Activated naive CD8-positive, alpha-beta T cell treated with anti-CD3 and anti-CD28 coated beads, Interleukin-2, amount 10 ng/mL, durations not matched to agents 7 days and 5 days (primary cell): Measurements from ENCODE around the gene AHSP. TPM values are rescaled to one million over a fixed set of nuclear protein-coding genes. Genes with fewer than 3 reads are reported as not detected.
A peak's percentile ranks its signal among the peaks of the same experiment; 100 is the strongest.
"Not testable (repeated sequence)": the region's sequence is repeated elsewhere in the genome, so short reads cannot be mapped to it uniquely, and the experiment has no call there.

Source experiments
- ATAC-seq: fragments of 150-1000 bp; cut with Tn5 transposase; one replicate; pipeline ENCODE4 v1.10.0; 2021; ENCODE audit warnings: low read depth, moderate library complexity
- POLR2A ChIA-PET: fragments of 350-600 bp; sonication (Branson Sonifier 250); formaldehyde crosslinking; loops from one replicate; lab custom pipeline; 2021; ENCODE audit warnings: antibody characterized with exemption; lab: Charles Lee
- DNase-seq: peaks from one replicate; pipeline ENCODE4 v3.0.0; 2021
- H3K27ac Mint-ChIP-seq: one replicate; pipeline ENCODE4 v1.8.0; 2022; ENCODE audit warnings: mild to moderate bottlenecking, mixed read lengths
- H3K27me3 Mint-ChIP-seq: one replicate; pipeline ENCODE4 v1.8.0; 2022; ENCODE audit warnings: mild to moderate bottlenecking, moderate library complexity, mixed read lengths
- H3K36me3 Mint-ChIP-seq: one replicate; pipeline ENCODE4 v1.8.0; 2021; ENCODE audit warnings: mild to moderate bottlenecking, mixed read lengths
- H3K4me1 Mint-ChIP-seq: one replicate; pipeline ENCODE4 v1.8.0; 2021; ENCODE audit warnings: mixed read lengths
- H3K4me3 Mint-ChIP-seq: one replicate; pipeline ENCODE4 v1.8.0; 2022; ENCODE audit warnings: mild to moderate bottlenecking, moderate library complexity, mixed read lengths
- H3K9me3 Mint-ChIP-seq: one replicate; pipeline ENCODE4 v1.8.0; 2021; ENCODE audit warnings: mixed read lengths
- total RNA-seq, 2 experiments: library from RNA; stranded (reverse); gene quantifications; one replicate each; pipeline ENCODE4 v1.2.3, GENCODE V29; 2021

AHSP gene
- total RNA-seq, 2 experiments from 2014 or later, result not detected

- Mint-ChIP-seq H3K4me1 (peaks cover 5% of the 10 kb centered on the region), H3K27ac (no peak overlapping the region), H3K9me3 (no peaks in the 10 kb centered on the region), H3K36me3 (no peaks in the 10 kb centered on the region), H3K4me3 (peak overlapping the region; percentile 28), H3K27me3 (peaks cover 27% of the 10 kb centered on the region)
- POLR2A ChIA-PET, result no interaction called here
- ATAC-seq (no peak), DNase-seq (no peak)
Measured at GRCh38 chr16:31528523-31529107, 915 bp downstream of the AHSP start.

- H3K27me3 Mint-ChIP-seq, result peaks cover 29% of the 10 kb centered on the region
- H3K36me3 Mint-ChIP-seq, result no peaks in the 10 kb centered on the region
- no peaks in the 10 kb centered on the region for H3K9me3 Mint-ChIP-seq
- ATAC-seq (no peak), DNase-seq (no peak)
- peak overlapping the region; percentile 28 for H3K4me3 Mint-ChIP-seq
- H3K4me1 Mint-ChIP-seq, result peaks cover 5% of the 10 kb centered on the region
- POLR2A ChIA-PET, result no interaction called here
- no peak overlapping the region for H3K27ac Mint-ChIP-seq
Measured at GRCh38 chr16:31529108-31529936, 1.6 kb downstream of the AHSP start.

- DNase-seq (no peak), ATAC-seq (no peak)
- POLR2A ChIA-PET, result no interaction called here
- Mint-ChIP-seq H3K4me1 (peaks cover 5% of the 10 kb centered on the region), H3K36me3 (no peaks in the 10 kb centered on the region), H3K27ac (no peak overlapping the region), H3K4me3 (no peak overlapping the region), H3K9me3 (no peaks in the 10 kb centered on the region), H3K27me3 (peaks cover 33% of the 10 kb centered on the region)
Measured at GRCh38 chr16:31529937-31530312, 2.2 kb downstream of the AHSP start.

- ATAC-seq, result no peak
- H3K36me3 Mint-ChIP-seq, result no peaks in the 10 kb centered on the region
- H3K4me3 Mint-ChIP-seq, result no peak overlapping the region
- H3K4me1 Mint-ChIP-seq, result peaks cover 5% of the 10 kb centered on the region
- H3K27me3 Mint-ChIP-seq, result peaks cover 38% of the 10 kb centered on the region
- H3K27ac Mint-ChIP-seq, result no peak overlapping the region
- DNase-seq, result no peak
- no peaks in the 10 kb centered on the region for H3K9me3 Mint-ChIP-seq
- POLR2A ChIA-PET, result no interaction called here
Measured at GRCh38 chr16:31530405-31530804, 2.7 kb downstream of the AHSP start.

GRCh38 chr16:31531096-31531495 is 3.4 kb downstream of the AHSP start:
- ATAC-seq (no peak), DNase-seq (no peak)
- POLR2A ChIA-PET, result no interaction called here
- H3K4me3 Mint-ChIP-seq, result no peak overlapping the region
- H3K36me3 Mint-ChIP-seq, result no peaks in the 10 kb centered on the region
- no peak overlapping the region for H3K27ac Mint-ChIP-seq
- H3K4me1 Mint-ChIP-seq, result peaks cover 6% of the 10 kb centered on the region
- H3K27me3 Mint-ChIP-seq, result peaks cover 43% of the 10 kb centered on the region
- H3K9me3 Mint-ChIP-seq, result no peaks in the 10 kb centered on the region

- no peaks in the 10 kb centered on the region for H3K9me3 Mint-ChIP-seq
- ATAC-seq (no peak), DNase-seq (no peak)
- H3K36me3 Mint-ChIP-seq, result no peaks in the 10 kb centered on the region
- H3K27ac Mint-ChIP-seq, result no peak overlapping the region
- H3K4me3 Mint-ChIP-seq, result no peak overlapping the region
- peaks cover 6% of the 10 kb centered on the region for H3K4me1 Mint-ChIP-seq
- peaks cover 45% of the 10 kb centered on the region for H3K27me3 Mint-ChIP-seq
- POLR2A ChIA-PET, result no interaction called here
Measured at GRCh38 chr16:31532120-31532519, 4.4 kb downstream of the AHSP start.

- POLR2A ChIA-PET, result no interaction called here
- H3K27me3 Mint-ChIP-seq, result peaks cover 46% of the 10 kb centered on the region
Measured at GRCh38 chr16:31532896-31533295, 5.2 kb downstream of the AHSP start.

GRCh38 chr16:31535737-31536136 is 8.0 kb downstream of the AHSP start:
- POLR2A ChIA-PET, result no interaction called here

More at GRCh38 chr16:31532896-31533295, 5.2 kb downstream of the AHSP start:
- no peaks in the 10 kb centered on the region for H3K36me3 Mint-ChIP-seq
- no peaks in the 10 kb centered on the region for H3K9me3 Mint-ChIP-seq
- DNase-seq (no peak), ATAC-seq (no peak)
- H3K4me3 Mint-ChIP-seq, result no peak overlapping the region
- peaks cover 4% of the 10 kb centered on the region for H3K4me1 Mint-ChIP-seq
- no peak overlapping the region for H3K27ac Mint-ChIP-seq

GRCh38 chr16:31536804-31537361 is 9.2 kb downstream of the AHSP start:
- Mint-ChIP-seq H3K4me1 (peaks cover 1% of the 10 kb centered on the region), H3K9me3 (peaks cover 12% of the 10 kb centered on the region), H3K4me3 (no peak overlapping the region), H3K27ac (no peak overlapping the region), H3K27me3 (peaks cover 37% of the 10 kb centered on the region), H3K36me3 (peaks cover 2% of the 10 kb centered on the region)
- ATAC-seq (no peak), DNase-seq (no peak)
- POLR2A ChIA-PET, result no interaction called here

More at GRCh38 chr16:31535737-31536136, 8.0 kb downstream of the AHSP start:
- Mint-ChIP-seq H3K9me3 (peaks cover 12% of the 10 kb centered on the region), H3K36me3 (peaks cover 2% of the 10 kb centered on the region), H3K4me1 (peaks cover 1% of the 10 kb centered on the region), H3K27ac (no peak overlapping the region), H3K27me3 (peaks cover 37% of the 10 kb centered on the region), H3K4me3 (no peak overlapping the region)
- DNase-seq, result no peak
- ATAC-seq, result no peak

GRCh38 chr16:31537362-31538242 is 9.9 kb downstream of the AHSP start:
- H3K4me3 Mint-ChIP-seq, result no peak overlapping the region
- ATAC-seq, result no peak
- peaks cover 37% of the 10 kb centered on the region for H3K27me3 Mint-ChIP-seq

GRCh38 chr16:31538243-31538598 is 10.5 kb downstream of the AHSP start:
- Mint-ChIP-seq H3K9me3 (peaks cover 15% of the 10 kb centered on the region), H3K27me3 (peaks cover 37% of the 10 kb centered on the region)
- DNase-seq, H3K4me1 Mint-ChIP-seq, H3K4me3 Mint-ChIP-seq, H3K36me3 Mint-ChIP-seq, H3K27ac Mint-ChIP-seq, POLR2A ChIA-PET, ATAC-seq: not testable (repeated sequence)

More at GRCh38 chr16:31537362-31538242, 9.9 kb downstream of the AHSP start:
- POLR2A ChIA-PET, result no interaction called here
- Mint-ChIP-seq H3K27ac (no peak overlapping the region), H3K36me3 (peaks cover 2% of the 10 kb centered on the region), H3K4me1 (peaks cover 1% of the 10 kb centered on the region), H3K9me3 (peaks cover 15% of the 10 kb centered on the region)
- DNase-seq, result no peak

- POLR2A ChIA-PET, DNase-seq: not testable (repeated sequence)
- peaks cover 32% of the 10 kb centered on the region for H3K27me3 Mint-ChIP-seq
Measured at GRCh38 chr16:31539762-31540161, 12.1 kb downstream of the AHSP start.

GRCh38 chr16:31542763-31543162 is 15.1 kb downstream of the AHSP start:
- no peaks in the 10 kb centered on the region for H3K4me1 Mint-ChIP-seq
- H3K27me3 Mint-ChIP-seq, result peaks cover 17% of the 10 kb centered on the region
- H3K36me3 Mint-ChIP-seq, result peaks cover 2% of the 10 kb centered on the region
- ATAC-seq, result no peak
- POLR2A ChIA-PET, result no interaction called here
- H3K27ac Mint-ChIP-seq, result no peak overlapping the region
- no peak for DNase-seq
- H3K4me3 Mint-ChIP-seq, result no peak overlapping the region
- peaks cover 17% of the 10 kb centered on the region for H3K9me3 Mint-ChIP-seq

More at GRCh38 chr16:31539762-31540161, 12.1 kb downstream of the AHSP start:
- H3K36me3 Mint-ChIP-seq, ATAC-seq, H3K4me3 Mint-ChIP-seq, H3K27ac Mint-ChIP-seq, H3K4me1 Mint-ChIP-seq: not testable (repeated sequence)
- peaks cover 17% of the 10 kb centered on the region for H3K9me3 Mint-ChIP-seq
